Ascending aorta (tissue), 2 donors: Measurements from ENCODE around the gene CZIB. TPM values are rescaled to one million over a fixed set of nuclear protein-coding genes. Genes with fewer than 3 reads are reported as not detected.

Experiments
- DNase-seq, 2 donors: peaks; one replicate each; pipeline ENCODE4 v3.0.0-alpha.2; 2019; ENCODE audit warnings: low spot score in 2 of 2
- H3K27ac ChIP-seq, 2 donors: fragments of 200-600 bp; sonication (generic); one replicate each; pipeline ENCODE4 v1.5.1; 2016 to 2017; ENCODE audit warnings: mild to moderate bottlenecking in 1 of 2
- H3K27me3 ChIP-seq: fragments of 200-600 bp; sonication (generic); one replicate; pipeline ENCODE4 v1.5.1; 2017
- H3K36me3 ChIP-seq, 2 donors: fragments of 200-600 bp; sonication (generic); one replicate each; pipeline ENCODE4 v1.5.1; 2016
- H3K4me1 ChIP-seq, 2 donors: fragments of 200-600 bp; sonication (generic); one replicate each; pipeline ENCODE4 v1.5.1; 2016 to 2017; ENCODE audit warnings: mild to moderate bottlenecking in 1 of 2
- H3K4me3 ChIP-seq, 2 donors: fragments of 200-600 bp; sonication (generic); one replicate each; pipeline ENCODE4 v1.5.1; 2016 to 2017; ENCODE audit warnings: mild to moderate bottlenecking in 1 of 2
- H3K9me3 ChIP-seq, 2 donors: fragments of 200-600 bp; sonication (generic); one replicate each; pipeline ENCODE4 v1.5.1; 2016
- intact Hi-C: fragments of 100-400 bp; cut with DNase I; formaldehyde crosslinking; loops from one replicate; pipeline ENCODE4 v1.15.1; 2023
- total RNA-seq: library from RNA; depleted of rRNA; stranded (reverse); fragments of >200 nt; gene quantifications from one replicate; pipeline ENCODE4 v1.1.0, GENCODE V29; 2016
- TF ChIP-seq, protein P1 (sequence below), 3 experiments: fragments of 200-600 bp in 2 of 3; fragments of 450-650 bp in 1 of 3; sonication (generic) in 2 of 3; IDR thresholded peaks; one replicate each; pipeline ENCODE4 v1.5.1; 2016 to 2019; ENCODE audit warnings: antibody characterized with exemption in 3 of 3, mild to moderate bottlenecking in 1 of 3, moderate library complexity in 1 of 3

Gene CZIB
- total RNA-seq, 1 donor from 2014 or later, result 28.9 TPM

DNA sequence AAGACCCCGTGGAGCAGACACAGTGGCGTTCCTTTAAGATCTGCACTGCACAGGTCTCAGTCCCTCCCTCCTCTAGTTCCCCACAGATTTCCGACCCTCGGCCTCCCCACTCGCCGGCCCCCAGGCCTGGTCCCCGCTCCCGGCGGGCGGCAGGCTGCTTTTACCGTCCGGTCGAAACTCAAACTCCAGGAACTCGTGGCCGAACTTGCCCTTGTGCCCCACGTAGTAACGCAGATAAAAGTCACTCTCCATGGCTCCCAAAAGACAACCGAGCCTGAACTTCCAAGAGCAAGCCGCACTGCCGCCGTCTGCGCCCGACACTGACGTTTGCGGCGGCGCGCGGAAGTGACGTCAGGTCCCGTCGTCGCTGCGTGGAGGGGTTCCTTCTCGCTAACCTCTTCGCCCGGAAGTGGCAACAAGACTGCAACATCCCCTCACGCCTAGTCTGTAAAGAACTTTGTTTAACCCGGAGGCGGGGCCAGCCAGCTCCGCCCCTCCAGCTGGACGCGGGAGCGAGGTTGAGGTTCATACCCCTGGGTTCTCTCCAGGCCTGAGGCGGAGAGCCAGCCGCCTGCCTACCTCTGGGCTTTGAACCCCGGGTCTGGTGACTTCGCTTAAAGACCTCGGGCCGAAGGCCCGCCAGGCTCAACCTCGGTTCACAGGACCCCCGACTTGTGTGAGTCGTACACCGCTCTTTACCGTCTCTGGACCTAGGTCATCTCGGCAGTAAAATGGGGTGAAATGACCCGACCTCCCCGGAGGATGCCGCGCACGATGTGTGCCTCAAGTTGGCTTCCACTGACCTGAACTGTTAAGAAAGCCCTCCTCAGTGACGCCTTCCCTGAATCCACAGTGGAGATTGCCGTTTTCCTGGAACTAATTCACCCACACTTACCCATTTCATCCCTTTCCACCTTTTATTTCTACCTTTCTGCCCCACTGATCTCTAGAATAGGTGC lies 18.0 kb upstream of the CZIB start, which contains the start of gene MAGOH:
Gene MAGOH (minus strand): TSS at position 322 of the 959 bp plus-strand sequence. CDS start 70 bp downstream, at position 252.
- Histone ChIP-seq H3K36me3 (peaks cover 21 to 27% of the 10 kb centered on the region in 2 donors), H3K27me3 (no peaks in the 10 kb centered on the region), H3K27ac (peak within 1 kb of the TSS; percentile 65 to 71), H3K4me1 (peaks cover 5 to 18% of the 10 kb centered on the region in 2 donors), H3K9me3 (no peaks in the 10 kb centered on the region), H3K4me3 (peak within 1 kb of the TSS; percentile 76 to 91)
- DNase-seq, result peak; percentile 72 to 97
- intact Hi-C loops, result loop anchor here (1.0 kb wide), 3 partner anchors 18 to 88 kb away; partner anchors contain the start of gene CZIB
- TF ChIP-seq, protein P1, sequence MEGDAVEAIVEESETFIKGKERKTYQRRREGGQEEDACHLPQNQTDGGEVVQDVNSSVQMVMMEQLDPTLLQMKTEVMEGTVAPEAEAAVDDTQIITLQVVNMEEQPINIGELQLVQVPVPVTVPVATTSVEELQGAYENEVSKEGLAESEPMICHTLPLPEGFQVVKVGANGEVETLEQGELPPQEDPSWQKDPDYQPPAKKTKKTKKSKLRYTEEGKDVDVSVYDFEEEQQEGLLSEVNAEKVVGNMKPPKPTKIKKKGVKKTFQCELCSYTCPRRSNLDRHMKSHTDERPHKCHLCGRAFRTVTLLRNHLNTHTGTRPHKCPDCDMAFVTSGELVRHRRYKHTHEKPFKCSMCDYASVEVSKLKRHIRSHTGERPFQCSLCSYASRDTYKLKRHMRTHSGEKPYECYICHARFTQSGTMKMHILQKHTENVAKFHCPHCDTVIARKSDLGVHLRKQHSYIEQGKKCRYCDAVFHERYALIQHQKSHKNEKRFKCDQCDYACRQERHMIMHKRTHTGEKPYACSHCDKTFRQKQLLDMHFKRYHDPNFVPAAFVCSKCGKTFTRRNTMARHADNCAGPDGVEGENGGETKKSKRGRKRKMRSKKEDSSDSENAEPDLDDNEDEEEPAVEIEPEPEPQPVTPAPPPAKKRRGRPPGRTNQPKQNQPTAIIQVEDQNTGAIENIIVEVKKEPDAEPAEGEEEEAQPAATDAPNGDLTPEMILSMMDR (IDR thresholded peaks at IDR 0.05), result no peak

DNA sequence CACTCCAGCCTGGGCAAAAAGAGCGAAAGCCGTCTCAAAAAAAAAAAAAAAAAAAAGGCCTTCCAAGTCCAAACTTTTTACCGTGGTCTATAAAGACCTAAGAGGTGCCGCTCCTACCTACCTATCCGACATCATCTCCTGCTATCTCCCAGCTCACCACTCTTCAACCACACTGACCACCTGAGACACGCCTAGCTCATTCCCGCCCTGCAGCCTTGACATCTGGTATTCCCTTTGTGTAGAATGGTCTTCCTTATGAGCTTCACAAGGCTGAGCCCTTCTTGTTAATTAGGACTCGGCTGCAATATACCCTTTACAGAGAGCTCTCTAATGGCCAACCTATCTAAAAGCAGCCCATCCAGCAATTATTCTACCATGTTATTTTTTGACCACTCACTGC lies 17.2 kb upstream of the CZIB start:
- TF ChIP-seq, protein P1 (IDR thresholded peaks at IDR 0.05), result no peak
- intact Hi-C loops, result loop anchor here (1.0 kb wide), 3 partner anchors 17 to 89 kb away; partner anchors contain the start of gene CZIB

DNA sequence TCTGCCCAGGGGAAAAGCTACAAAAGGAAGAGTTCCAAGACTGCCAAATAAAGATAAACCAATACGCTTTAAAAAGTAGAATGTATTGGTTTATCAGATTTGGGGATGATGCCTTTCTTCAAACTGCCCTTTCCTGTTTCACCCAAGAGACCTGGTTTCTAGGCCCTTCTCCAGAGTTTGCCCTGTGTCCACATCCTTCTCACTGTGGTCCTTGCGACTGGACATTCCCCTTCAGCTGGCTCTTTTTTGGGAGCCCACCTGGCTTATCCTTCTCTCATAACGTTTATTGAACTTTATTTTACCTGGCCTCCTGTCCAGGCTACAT lies 490 bp upstream of the CZIB start:
- DNase-seq, result no peak
- Histone ChIP-seq H3K27ac (peak overlapping the region; percentile 91 to 98), H3K27me3 (no peaks in the 10 kb centered on the region), H3K4me1 (peaks cover 3 to 12% of the 10 kb centered on the region in 2 donors), H3K9me3 (no peaks in the 10 kb centered on the region), H3K36me3 (peaks cover 3 to 7% of the 10 kb centered on the region in 2 donors), H3K4me3 (peak overlapping the region; percentile 72 to 88)
- intact Hi-C loops, result loop anchor here (1.0 to 10.0 kb wide), 4 partner anchors 17 to 1544 kb away; partner anchors contain the start of genes CPT2, MAGOH and PARS2
- TF ChIP-seq, protein P1 (IDR thresholded peaks at IDR 0.05), result no peak

More for the DNA sequence above, 17.2 kb upstream of the CZIB start:
- no peaks in the 10 kb centered on the region for H3K27me3 ChIP-seq
- H3K9me3 ChIP-seq, result no peaks in the 10 kb centered on the region
- DNase-seq, result no peak
- peak overlapping the region; percentile 65 to 71 for H3K27ac ChIP-seq
- H3K4me1 ChIP-seq, result peaks cover 5 to 18% of the 10 kb centered on the region in 2 donors
- H3K36me3 ChIP-seq, result peaks cover 28 to 36% of the 10 kb centered on the region in 2 donors
- peak overlapping the region; percentile 76 to 91 for H3K4me3 ChIP-seq

DNA sequence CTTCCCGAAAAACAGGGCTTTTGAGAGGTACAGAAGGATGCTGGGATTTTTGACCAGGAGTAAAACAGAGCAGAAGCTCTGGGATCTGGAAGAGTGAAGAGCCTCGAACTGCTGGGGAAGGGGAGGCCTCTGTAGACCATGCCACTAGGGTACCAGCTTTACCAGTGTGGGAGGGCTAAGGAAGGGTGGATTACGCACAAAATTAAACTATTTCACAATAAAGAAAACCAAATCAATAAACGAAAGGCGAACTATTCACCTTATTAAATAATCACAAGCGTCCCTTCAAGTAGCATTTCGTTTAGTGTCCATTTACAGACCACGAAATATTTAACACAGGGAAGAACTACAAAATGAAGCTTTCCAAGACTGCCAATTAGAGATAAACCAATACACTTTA lies 723 bp downstream of the CZIB start:
- H3K27ac ChIP-seq, result peak overlapping the region; percentile 91 to 98

DNA sequence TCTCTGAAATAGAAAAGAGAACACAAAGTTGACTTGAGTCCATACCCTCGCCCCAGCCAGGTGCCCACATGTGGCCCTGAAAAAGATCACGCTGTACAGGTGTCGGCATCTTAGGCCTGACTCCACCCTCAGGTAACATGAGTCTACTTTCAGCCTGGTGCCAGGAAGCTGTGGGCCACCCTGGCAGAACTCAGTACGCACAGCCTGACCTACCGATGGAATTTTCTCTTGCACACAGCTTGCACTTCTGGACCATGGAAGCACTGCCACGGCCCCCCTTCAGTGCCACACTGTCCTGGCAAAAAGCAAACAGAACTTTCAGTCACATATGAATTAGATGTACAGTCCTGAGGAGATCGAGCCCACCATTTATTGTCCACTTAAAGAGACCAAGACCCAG lies 2.2 kb downstream of the CZIB start:
- H3K27ac ChIP-seq, result no peak overlapping the region
- intact Hi-C loops, result no loop called here
- DNase-seq, result no peak
- peaks cover 22 to 34% of the 10 kb centered on the region in 2 donors for H3K36me3 ChIP-seq
- no peak overlapping the region for H3K4me3 ChIP-seq
- no peaks in the 10 kb centered on the region for H3K9me3 ChIP-seq
- TF ChIP-seq, protein P1 (IDR thresholded peaks at IDR 0.05), result no peak
- no peaks in the 10 kb centered on the region for H3K27me3 ChIP-seq
- peaks cover 3 to 12% of the 10 kb centered on the region in 2 donors for H3K4me1 ChIP-seq

More for the DNA sequence above, 723 bp downstream of the CZIB start:
- no peaks in the 10 kb centered on the region for H3K27me3 ChIP-seq
- peak overlapping the region; percentile 72 to 88 for H3K4me3 ChIP-seq
- peaks cover 9 to 19% of the 10 kb centered on the region in 2 donors for H3K36me3 ChIP-seq
- H3K4me1 ChIP-seq, result peaks cover 3 to 12% of the 10 kb centered on the region in 2 donors
- DNase-seq, result no peak
- no peaks in the 10 kb centered on the region for H3K9me3 ChIP-seq
- TF ChIP-seq, protein P1 (IDR thresholded peaks at IDR 0.05), result no peak
- intact Hi-C loops, result loop anchor here (1.0 to 10.0 kb wide), 4 partner anchors 19 to 1545 kb away; partner anchors contain the start of genes CPT2, MAGOH and PARS2
